GM12878 (cell line): ENCODE data around the gene ADGRV1. TPM values are rescaled to one million over a fixed set of nuclear protein-coding genes. Genes with fewer than 3 reads are reported as not detected.
A peak's percentile ranks its signal among the peaks of the same experiment; 100 is the strongest.

ENCODE experiments used
- ATAC-seq: fragments of 200-7000 bp; cut with Tn5 transposase; 3 replicates; pipeline ENCODE4 v1.9.1; 2020; ENCODE audit warnings: mild to moderate bottlenecking, moderate library complexity
- BruUV-seq: library from RNA; stranded (reverse); fragments of 400-500 nt; replicated peaks from 2 replicates; lab custom pipeline; 2021; lab: Mats Ljungman, UMichigan
- CTCF ChIA-PET: fragments of 300-600 bp; sonication (Branson Sonifier 250); formaldehyde crosslinking; extraction: SDS; loops from one replicate; lab custom pipeline; 2021; ENCODE audit warnings: inconsistent platforms; lab: Yijun Ruan, JAX
- POLR2A ChIA-PET: fragments of 350-600 bp; formaldehyde crosslinking; extraction: SDS; loops from one replicate; lab custom pipeline; 2021; ENCODE audit warnings: inconsistent platforms; lab: Charles Lee
- RAD21 ChIA-PET: fragments of 300-600 bp; sonication (Branson Sonifier 250); formaldehyde crosslinking; loops from one replicate; lab custom pipeline; 2023; ENCODE audit warnings: antibody characterized with exemption; ENCODE audit not compliant: unreplicated experiment; lab: Charles Lee
- SMC1A ChIA-PET: fragments of 300-600 bp; sonication (Branson Sonifier 250); formaldehyde crosslinking; loops from one replicate; lab custom pipeline; 2023; ENCODE audit not compliant: unreplicated experiment, uncharacterized antibody; lab: Charles Lee
- DNase-seq: peaks from one replicate; pipeline ENCODE4 v3.0.0-alpha.2; 2011; ENCODE audit warnings: low read depth, low spot score
- FAIRE-seq: peaks from 3 replicates; lab custom pipeline; 2011; peaks lifted over from hg19 to GRCh38; lab: Jason Lieb, UNC
- H2AFZ ChIP-seq: 2 replicates; pipeline ENCODE4 v1.6.0; 2011; ENCODE audit warnings: low read depth, low read length, control low read depth; ENCODE audit not compliant: control insufficient read depth
- H3K27ac ChIP-seq: 2 replicates; pipeline ENCODE4 v1.5.1; 2011; ENCODE audit warnings: control low read depth; ENCODE audit not compliant: control insufficient read depth, insufficient read depth
- H3K27me3 ChIP-seq, 2 experiments: replicated peaks in 1 of 2; 2 replicates each; pipeline versions ENCODE4 v1.6.0 to v1.6.1; 2011; ENCODE audit warnings: low read length in 1 of 2; ENCODE audit not compliant: control insufficient read depth in 2 of 2, insufficient read depth in 2 of 2
- H3K36me3 ChIP-seq, 2 experiments: 2 replicates each; pipeline ENCODE4 v1.5.1; 2011; ENCODE audit warnings: low read length in 1 of 2; ENCODE audit not compliant: control insufficient read depth in 2 of 2, insufficient read depth in 2 of 2
- H3K4me1 ChIP-seq: 2 replicates; pipeline ENCODE4 v1.6.1; 2011; ENCODE audit warnings: mild to moderate bottlenecking, low read length, moderate library complexity, mixed read lengths; ENCODE audit not compliant: control insufficient read depth, insufficient read depth
- H3K4me2 ChIP-seq: 2 replicates; pipeline ENCODE4 v1.6.0; 2011; ENCODE audit warnings: control low read depth; ENCODE audit not compliant: control insufficient read depth, insufficient read depth
- H3K4me3 ChIP-seq: fragments of 200-600 bp; sonication (generic); 2 replicates; pipeline ENCODE4 v1.5.1; 2016
- H3K79me2 ChIP-seq: 2 replicates; pipeline ENCODE4 v1.6.0; 2011; ENCODE audit warnings: low read length; ENCODE audit not compliant: control insufficient read depth, insufficient read depth
- H3K9ac ChIP-seq: 2 replicates; pipeline ENCODE4 v1.8.0; 2011; ENCODE audit warnings: low read length, control low read depth, mixed read lengths; ENCODE audit not compliant: control insufficient read depth, insufficient read depth
- H3K9me3 ChIP-seq: replicated peaks from 3 replicates; pipeline ENCODE4 v1.5.1; 2011; ENCODE audit warnings: mild to moderate bottlenecking, low read length; ENCODE audit not compliant: control insufficient read depth, insufficient read depth
- H4K20me1 ChIP-seq: 2 replicates; pipeline ENCODE4 v1.6.0; 2011; ENCODE audit not compliant: control insufficient read depth, insufficient read depth
- ATF7 ChIP-seq: fragments of 450-650 bp; IDR thresholded peaks from 2 replicates; pipeline ENCODE4 v1.6.1; 2016; ENCODE audit warnings: low read depth, mild to moderate bottlenecking
- BHLHE40 ChIP-seq, 2 experiments: fragments of 450-650 bp in 1 of 2; IDR thresholded peaks; 2 replicates each; pipeline ENCODE4 v1.6.1; 2011 to 2017; ENCODE audit warnings: low read depth in 2 of 2, borderline replicate concordance in 1 of 2, improper control_type of control experiment in 1 of 2, low read length in 1 of 2, mild to moderate bottlenecking in 1 of 2
- CBFB ChIP-seq: IDR thresholded peaks from 2 replicates; pipeline ENCODE4 v1.6.1; 2016; ENCODE audit warnings: antibody characterized with exemption, low read depth
- CHD2 ChIP-seq: IDR thresholded peaks from 2 replicates; pipeline ENCODE4 v1.6.1; 2011; ENCODE audit warnings: low read depth, low read length, improper control_type of control experiment, borderline replicate concordance
- EED ChIP-seq: sonication (generic); IDR thresholded peaks from 2 replicates; pipeline ENCODE4 v1.6.1; 2016; ENCODE audit warnings: antibody characterized with exemption, low read depth
- HCFC1 ChIP-seq: fragments of 150-350 bp; IDR thresholded peaks from 2 replicates; pipeline ENCODE4 v1.6.1; 2014; ENCODE audit warnings: low read length
- IKZF2 ChIP-seq, 2 experiments: fragments of 450-650 bp; IDR thresholded peaks; 2 replicates each; pipeline ENCODE4 v1.6.1; 2017; ENCODE audit warnings: mild to moderate bottlenecking in 2 of 2, moderate library complexity in 2 of 2
- KAT2A ChIP-seq: conservative IDR thresholded peaks from 2 replicates; pipeline ENCODE4 v1.6.1; 2011; ENCODE audit warnings: low read depth, low read length; ENCODE audit not compliant: control insufficient read depth
- MTA2 ChIP-seq: fragments of 450-650 bp; IDR thresholded peaks from 2 replicates; pipeline ENCODE4 v1.6.1; 2016; ENCODE audit warnings: low read depth, mild to moderate bottlenecking, moderate library complexity
- PAX5 ChIP-seq: IDR thresholded peaks from 2 replicates; pipeline ENCODE4 v1.6.1; 2011; ENCODE audit warnings: low read depth, low read length, borderline replicate concordance
- RBBP5 ChIP-seq: fragments of 200-600 bp; sonication (generic); conservative IDR thresholded peaks from 2 replicates; pipeline ENCODE4 v1.6.1; 2016
- SP1 ChIP-seq: IDR thresholded peaks from one replicate; pipeline ENCODE4 v1.6.1; 2011; ENCODE audit warnings: low read depth, low read length
- STAT3 ChIP-seq: IDR thresholded peaks from 2 replicates; pipeline ENCODE4 v1.6.1; 2011; ENCODE audit warnings: low read depth, low read length, improper control_type of control experiment
- ZNF217 ChIP-seq: fragments of 450-650 bp; IDR thresholded peaks from 2 replicates; pipeline ENCODE4 v1.6.1; 2017; ENCODE audit warnings: antibody characterized with exemption, mild to moderate bottlenecking
- ZZZ3 ChIP-seq: IDR thresholded peaks from 2 replicates; pipeline ENCODE4 v1.6.1; 2011; ENCODE audit warnings: low read depth; ENCODE audit not compliant: control insufficient read depth, insufficient read length
- WGBS: methylation state at CpG from one replicate; pipeline ENCODE4 v1.1.6; 2016; ENCODE audit warnings: low lambda C conversion rate; ENCODE audit not compliant: insufficient replicate concordance, insufficient coverage; ENCODE audit errors: missing lambda C conversion rate; 5-methylcytosine and 5-hydroxymethylcytosine counted together
- in situ Hi-C: fragments of 300-500 bp; cut with MboI; formaldehyde crosslinking; loops from 9 replicates; pipeline ENCODE4 v1.14.3; 2018; ENCODE audit warnings: mixed read lengths
- intact Hi-C: fragments of 100-400 bp; cut with micrococcal nuclease; formaldehyde crosslinking; loops from one replicate; pipeline ENCODE4 v1.14.2; 2022; ENCODE audit not compliant: unreplicated experiment
- polyA plus RNA-seq, 11 experiments: library from polyadenylated mRNA; depleted of rRNA in 4 of 11; unstranded in 6 of 11; stranded (reverse) in 5 of 11; fragments of >200 nt; fragmentation: Nextera tagmentation in 4 of 11; fragmentation: Illumina TruSeq in 1 of 11; extraction: Ambion mirVana in 4 of 11; extraction: Trizol in 1 of 11; gene quantifications; 1 replicate in 1 of 11; 2 replicates in 10 of 11; pipeline versions ENCODE4 v1.2.1 to v1.2.3, GENCODE V29; 2011 to 2016; ENCODE audit warnings: inconsistent platforms in 2 of 11, missing spikeins in 2 of 11, low read depth in 1 of 11
- total RNA-seq, 4 experiments: library from RNA; depleted of rRNA in 3 of 4; stranded (reverse); fragments of >200 nt in 3 of 4; fragmentation: Illumina TruSeq in 1 of 4; extraction: Trizol in 1 of 4; gene quantifications; 2 replicates each; pipeline versions ENCODE4 v1.2.1 to v1.2.3, GENCODE V29; 2013 to 2021
- TF ChIP-seq, protein P1 (sequence below): fragments of 450-650 bp; IDR thresholded peaks from 2 replicates; pipeline ENCODE4 v1.6.1; 2016; ENCODE audit warnings: mild to moderate bottlenecking

The ADGRV1 gene
- total and polyA plus RNA-seq, 10 of the 15 experiments (the other 5 are each of a cell fraction or from before 2014, with no cell fraction given) = 0.04 to 8.1 (median 0.16) TPM; not detected in 1

DNA sequence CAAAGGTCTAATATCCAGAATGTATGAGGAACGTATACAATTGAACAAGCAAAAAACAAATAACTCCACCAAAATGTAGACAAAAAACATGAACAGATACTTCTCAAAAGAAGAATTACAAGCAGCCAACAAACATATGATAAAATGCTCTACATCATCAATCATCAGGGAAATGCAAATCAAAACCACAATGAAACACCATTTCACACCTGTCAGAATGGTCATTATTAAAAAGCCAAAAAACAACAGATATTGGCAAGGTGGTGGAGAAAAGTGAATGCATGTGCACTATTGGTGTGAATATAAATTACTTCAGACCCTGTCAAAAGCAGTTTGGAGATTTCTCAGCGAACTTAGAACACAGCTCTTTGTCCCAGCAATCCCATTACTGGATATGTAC is 510.8 kb downstream of the ADGRV1 start:
- H3K4me1 ChIP-seq = no peaks in the 10 kb centered on the region
- no peak overlapping the region for H3K9ac ChIP-seq
- H3K4me3 ChIP-seq = no peak overlapping the region
- SMC1A ChIA-PET = no interaction called here
- CTCF ChIA-PET = interaction anchor here (1.7 kb wide), 1 partner anchor 138 kb away, joined by 6 read pairs; no protein-coding TSS in a partner anchor
- no peak overlapping the region for H3K4me2 ChIP-seq
- H4K20me1 ChIP-seq = no peaks in the 10 kb centered on the region
- TF ChIP-seq RBBP5 (no peak), EED (no peak), CHD2 (no peak), ZNF217 (no peak), ATF7 (0 out of 2 replicates have a peak, but pooled peaks have one; percentile 39), SP1 (no peak), BHLHE40 (IDR thresholded peaks at IDR 0.05; ENCODE audit: borderline replicate concordance in 1 of 2, low read depth in 2 of 2, low read length in 1 of 2) (peak in 1 of 2 experiments; percentile 31; a peak in 1 of 4 replicates), ZZZ3 (no peak), KAT2A (no peak), STAT3 (no peak), IKZF2 (IDR thresholded peaks at IDR 0.05) (peak in 1 of 2 experiments; percentile 17; a peak in 1 of 4 replicates), MTA2 (peak; percentile 76; the same call in 1 of the 2 replicates), CBFB (no peak), PAX5 (no peak), HCFC1 (no peak)
- TF ChIP-seq, protein P1, sequence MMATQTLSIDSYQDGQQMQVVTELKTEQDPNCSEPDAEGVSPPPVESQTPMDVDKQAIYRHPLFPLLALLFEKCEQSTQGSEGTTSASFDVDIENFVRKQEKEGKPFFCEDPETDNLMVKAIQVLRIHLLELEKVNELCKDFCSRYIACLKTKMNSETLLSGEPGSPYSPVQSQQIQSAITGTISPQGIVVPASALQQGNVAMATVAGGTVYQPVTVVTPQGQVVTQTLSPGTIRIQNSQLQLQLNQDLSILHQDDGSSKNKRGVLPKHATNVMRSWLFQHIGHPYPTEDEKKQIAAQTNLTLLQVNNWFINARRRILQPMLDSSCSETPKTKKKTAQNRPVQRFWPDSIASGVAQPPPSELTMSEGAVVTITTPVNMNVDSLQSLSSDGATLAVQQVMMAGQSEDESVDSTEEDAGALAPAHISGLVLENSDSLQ = peak; percentile 65; the same call in 1 of the 2 replicates
- DNase-seq = no peak
- in situ Hi-C loops = no loop called here
- no peak overlapping the region for H2AFZ ChIP-seq
- WGBS = 42% methylated on average over 2 of the region's 2 CpGs
- POLR2A ChIA-PET = no interaction called here
- RAD21 ChIA-PET = no interaction called here
- ATAC-seq = peak; percentile 50
- no peaks in the 10 kb centered on the region for H3K27me3 ChIP-seq
- no peak for FAIRE-seq
- H3K36me3 ChIP-seq = no peaks in the 10 kb centered on the region
- no peaks in the 10 kb centered on the region for H3K79me2 ChIP-seq
- H3K27ac ChIP-seq = no peak overlapping the region
- no TSS peak for BruUV-seq
- H3K9me3 ChIP-seq = no peaks in the 10 kb centered on the region
- intact Hi-C loops = no loop called here
